Measurements from ENCODE around the gene ATF7IP2. TPM values are rescaled to one million over a fixed set of nuclear protein-coding genes. Genes with fewer than 3 reads are reported as not detected.

Gene ATF7IP2
- total and polyA plus RNA-seq, 9 of the 15 experiments (the other 6 are each of a cell fraction or from before 2014, with no cell fraction given): 131 to 515 (median 196) TPM

- TF ChIP-seq TRIM25 (IDR thresholded peaks at IDR 0.05; ENCODE audit: borderline replicate concordance): no peak
- 0 out of 2 replicates have a peak, but pooled peaks have one; percentile 42 for TF ChIP-seq ARID1B (IDR thresholded peaks at IDR 0.05)
- TF ChIP-seq ZNF280A (IDR thresholded peaks at IDR 0.05; ENCODE audit: low read depth, partially characterized antibody): peak; percentile 77
- TF ChIP-seq CBFA2T2 (conservative IDR thresholded peaks at IDR 0.05): peak; percentile 51
- no peak for TF ChIP-seq RCOR1 (IDR thresholded peaks at IDR 0.05; ENCODE audit: borderline replicate concordance in 1 of 2, low read depth in 2 of 2, low read length in 2 of 2)
- peak; percentile 37; the same call in 1 of the 2 replicates for TF ChIP-seq FOSL1 (tag; conservative IDR thresholded peaks at IDR 0.05)
- no peak for TF ChIP-seq GATAD2A (IDR thresholded peaks at IDR 0.05)
- TF ChIP-seq ZNF740 (CRISPR knock-in tag; IDR thresholded peaks at IDR 0.05): no peak
- TF ChIP-seq ZNF740 (tag; IDR thresholded peaks at IDR 0.05): no peak
- TF ChIP-seq CBX3 (IDR thresholded peaks at IDR 0.05; ENCODE audit: borderline replicate concordance in 1 of 2, low read length in 2 of 2): peak in 1 of 2 experiments; percentile 95; a peak in 2 of 3 replicates
- 0 out of 2 replicates have a peak, but pooled peaks have one; percentile 45 for TF ChIP-seq CEBPZ (IDR thresholded peaks at IDR 0.05; ENCODE audit: borderline replicate concordance, low read depth, low read length)
- no peak for TF ChIP-seq XRCC3 (IDR thresholded peaks at IDR 0.05)
- TF ChIP-seq CBFA2T3 (IDR thresholded peaks at IDR 0.05): peak; percentile 65
- no peak for TF ChIP-seq ZNF766 (CRISPR knock-in tag; conservative IDR thresholded peaks at IDR 0.05)
- TF ChIP-seq ZNF324 (CRISPR knock-in tag; IDR thresholded peaks at IDR 0.05): 0 out of 2 replicates have a peak, but pooled peaks have one; percentile 13
- no peak for TF ChIP-seq NR2C2 (CRISPR knock-in tag; IDR thresholded peaks at IDR 0.05)
- no peak for TF ChIP-seq NR2C2 (tag; IDR thresholded peaks at IDR 0.05)
- TF ChIP-seq SOX6 (IDR thresholded peaks at IDR 0.05): peak; percentile 48
- no peak for TF ChIP-seq WHSC1 (IDR thresholded peaks at IDR 0.05; ENCODE audit: low read length)
- TF ChIP-seq MEIS2 (IDR thresholded peaks at IDR 0.05; ENCODE audit: partially characterized antibody): peak; percentile 15
These were observed 45.8 kb upstream of the ATF7IP2 start (continued) for GRCh38 chr16:10339777-10340732.
